Epithelial cell of umbilical artery (primary cell): ENCODE results near the gene TRAF4. TPM values are rescaled to one million over a fixed set of nuclear protein-coding genes. Genes with fewer than 3 reads are reported as not detected.

ENCODE experiments used
- total RNA-seq: library from RNA; depleted of rRNA; stranded (reverse); fragments of >200 nt; gene quantifications from 2 replicates; pipeline ENCODE4 v1.2.3, GENCODE V29; 2014

Gene TRAF4, protein sequence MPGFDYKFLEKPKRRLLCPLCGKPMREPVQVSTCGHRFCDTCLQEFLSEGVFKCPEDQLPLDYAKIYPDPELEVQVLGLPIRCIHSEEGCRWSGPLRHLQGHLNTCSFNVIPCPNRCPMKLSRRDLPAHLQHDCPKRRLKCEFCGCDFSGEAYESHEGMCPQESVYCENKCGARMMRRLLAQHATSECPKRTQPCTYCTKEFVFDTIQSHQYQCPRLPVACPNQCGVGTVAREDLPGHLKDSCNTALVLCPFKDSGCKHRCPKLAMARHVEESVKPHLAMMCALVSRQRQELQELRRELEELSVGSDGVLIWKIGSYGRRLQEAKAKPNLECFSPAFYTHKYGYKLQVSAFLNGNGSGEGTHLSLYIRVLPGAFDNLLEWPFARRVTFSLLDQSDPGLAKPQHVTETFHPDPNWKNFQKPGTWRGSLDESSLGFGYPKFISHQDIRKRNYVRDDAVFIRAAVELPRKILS
- total RNA-seq, result 33.7 and 46.4 TPM in 2 replicates

DNA sequence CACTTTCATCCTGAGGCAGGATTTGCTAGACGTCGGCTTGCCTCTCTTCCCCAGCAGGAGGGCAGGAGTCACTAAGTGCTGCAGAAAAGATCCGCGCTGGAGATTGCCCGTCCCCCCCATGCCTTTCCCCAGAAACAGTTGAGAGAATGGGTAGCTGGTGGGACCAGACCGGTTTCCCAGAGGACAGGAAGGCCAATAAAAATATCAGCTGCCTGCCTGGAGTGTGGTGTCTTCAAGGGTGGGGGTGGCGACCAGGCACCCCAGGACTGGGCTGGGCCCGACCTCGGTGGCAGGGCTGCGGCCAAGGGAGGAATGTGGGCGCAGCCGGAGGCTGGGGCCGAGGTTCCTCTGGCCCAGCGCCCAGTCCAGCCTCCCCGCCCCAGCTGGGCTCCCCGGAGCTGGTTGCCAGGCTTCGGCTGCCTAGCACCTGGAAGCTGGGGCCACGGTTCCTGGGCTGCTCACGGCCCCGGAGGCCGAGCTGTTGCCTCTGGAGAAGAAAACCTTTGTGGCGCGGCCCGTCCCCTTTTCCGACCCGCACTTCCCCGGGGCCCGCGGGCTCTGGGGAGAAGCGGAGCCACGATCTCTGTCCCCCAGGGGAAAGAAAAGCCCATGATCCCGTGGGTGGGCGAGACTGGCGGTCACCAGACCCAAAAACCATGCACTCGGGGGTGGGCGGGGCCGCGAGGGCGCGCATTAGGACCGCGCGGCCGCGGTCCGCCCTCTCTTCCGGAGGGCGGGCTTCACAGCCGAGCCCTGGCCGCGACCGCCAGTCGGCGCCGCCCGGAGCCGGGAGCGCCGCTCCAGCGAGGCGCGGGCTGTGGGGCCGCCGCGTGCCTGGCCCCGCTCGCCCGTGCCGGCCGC lies at the start of gene TRAF4:
TRAF4 (plus strand) TSS at position 769 of the 861 bp plus-strand sequence. CDS start 102 bp downstream, outside the sequence.

DNA sequence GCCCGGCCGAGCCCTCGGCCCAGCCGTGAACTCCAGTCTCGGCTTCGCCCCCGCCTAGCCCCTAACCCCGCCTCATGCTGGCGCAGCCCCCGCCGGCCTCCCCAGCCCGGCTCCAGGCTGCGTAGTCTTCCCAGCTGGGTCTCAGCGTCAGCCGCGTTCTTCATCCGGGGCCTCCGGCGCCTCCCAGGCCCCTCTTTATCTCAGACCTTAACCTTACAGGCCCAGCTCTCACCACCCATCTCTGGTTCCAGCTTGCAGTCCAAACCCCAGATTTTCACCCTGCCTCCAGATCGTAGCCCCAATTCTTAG lies 32.1 kb upstream of the TRAF4 start, which contains the start of gene PROCA1:
PROCA1 (minus strand) TSS at position 166 of the 309 bp plus-strand sequence. CDS start 228 bp downstream, outside the sequence.

DNA sequence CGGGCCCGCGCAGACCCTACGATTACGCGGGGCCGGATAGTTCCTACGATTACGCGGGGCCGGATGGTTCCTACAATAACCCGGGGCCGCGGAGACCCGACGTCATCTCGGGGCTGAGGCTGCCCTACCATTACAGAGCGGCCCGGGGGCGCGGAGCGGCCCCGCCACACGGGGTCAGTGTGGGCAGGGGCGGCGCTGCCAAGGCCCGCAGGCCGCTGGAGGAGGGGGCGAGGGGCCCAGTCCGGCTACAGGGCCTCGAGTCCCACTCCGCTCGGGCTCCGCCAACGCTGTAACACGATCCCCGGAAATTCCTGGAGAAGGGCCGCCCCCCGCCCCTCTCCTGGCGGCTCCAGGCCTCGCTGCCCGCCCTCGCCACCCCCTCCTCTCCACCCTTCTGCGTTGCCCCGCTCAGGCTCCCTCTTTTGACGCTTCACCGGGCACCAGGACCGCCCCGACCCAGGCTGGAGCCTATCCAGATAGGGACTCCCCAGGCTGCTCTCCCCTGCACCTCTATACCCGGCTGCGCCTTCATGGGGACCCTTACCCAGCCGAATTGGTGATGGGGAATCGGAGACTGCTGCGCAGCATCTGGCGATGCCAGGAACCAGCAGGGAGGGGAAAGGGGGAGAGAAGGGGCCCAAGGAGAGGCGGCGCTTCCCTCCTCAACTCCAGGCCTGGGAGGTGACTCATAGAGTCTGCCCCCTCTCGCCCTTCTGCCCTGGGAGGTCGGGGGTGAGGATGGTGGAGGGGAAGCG lies 26.1 kb upstream of the TRAF4 start, which contains the start of gene RAB34:
RAB34 (minus strand) TSS at position 291 of the 755 bp plus-strand sequence. CDS start 602 bp downstream, outside the sequence.

DNA sequence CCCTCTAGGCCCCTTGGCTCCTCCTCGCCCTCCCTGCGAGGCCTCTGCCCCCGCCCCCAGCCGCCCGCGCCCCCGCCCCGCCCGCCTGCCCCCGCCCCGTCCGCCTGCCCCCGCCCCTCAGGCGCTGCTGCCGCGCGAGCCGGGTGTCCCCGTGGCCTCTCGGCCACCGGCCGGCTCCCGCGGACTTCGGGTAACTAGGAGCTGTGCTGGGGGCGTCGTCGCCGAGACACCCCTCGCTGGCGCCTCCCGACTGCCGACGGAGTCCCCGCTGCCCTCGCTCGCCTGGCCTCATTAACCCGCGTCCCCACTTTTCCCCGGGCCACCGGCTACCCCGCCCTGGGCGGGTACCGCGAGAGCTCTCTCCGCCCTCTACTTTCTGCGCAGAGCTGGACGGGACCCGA lies 17.6 kb upstream of the TRAF4 start, which contains the start of gene TLCD1:
TLCD1 (minus strand) TSS at position 8 of the 401 bp plus-strand sequence. CDS start 136 bp downstream, outside the sequence.

DNA sequence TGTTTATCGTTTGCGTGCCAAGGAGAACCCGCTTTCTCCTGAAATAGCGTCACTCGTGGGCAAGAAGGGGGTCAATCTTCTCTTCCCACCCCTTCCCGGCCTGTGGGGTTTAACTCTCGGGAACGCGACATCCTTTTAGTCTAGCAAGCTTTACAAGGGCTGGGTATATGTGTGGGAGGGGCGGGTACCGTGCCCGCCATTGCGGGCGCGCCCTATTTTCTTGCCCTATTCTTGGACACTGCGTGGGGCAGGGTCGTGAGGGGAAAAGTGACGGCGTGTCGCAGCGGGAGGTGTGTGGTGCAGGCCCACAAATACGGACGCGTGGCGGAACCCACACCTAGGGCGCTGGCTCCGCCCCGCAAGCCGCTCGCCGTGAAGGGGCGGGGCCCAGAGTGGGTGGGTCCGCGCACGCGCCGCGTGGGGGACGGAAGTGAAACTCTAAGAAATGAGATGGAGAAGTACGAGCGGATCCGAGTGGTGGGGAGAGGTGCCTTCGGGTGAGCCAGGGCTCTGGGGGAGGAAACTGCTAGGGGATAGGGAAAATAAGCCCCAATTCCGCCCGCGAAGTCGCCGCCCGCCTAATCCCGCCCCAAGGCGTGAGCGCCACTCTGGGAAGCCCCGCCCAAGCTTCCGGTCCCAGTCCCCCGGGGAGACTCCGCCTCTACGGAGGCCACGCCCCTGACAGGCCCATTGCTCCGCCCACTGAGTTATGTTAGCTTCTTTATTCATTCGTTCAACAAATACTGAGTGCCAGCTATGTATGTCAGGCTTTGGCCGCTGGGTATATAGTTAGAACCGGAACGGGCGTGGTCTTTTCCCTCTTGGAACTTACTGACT lies 15.2 kb upstream of the TRAF4 start, which contains the start of gene NEK8:
NEK8 (plus strand) TSS at position 425 of the 837 bp plus-strand sequence; CDS start at position 451, 26 bp downstream.

Other genes starting within 250 kb of the TRAF4 start
- not detected in 2 replicates for gene FOXN1, start 237.7 kb upstream of the TRAF4 start, total RNA-seq
- gene UNC119, start 191.4 kb upstream of the TRAF4 start, total RNA-seq, result 16.2 and 28.6 TPM in 2 replicates
- 55.9 and 69.9 TPM in 2 replicates for gene PIGS, start 172.5 kb upstream of the TRAF4 start, total RNA-seq
- 19.8 and 41.9 TPM in 2 replicates for gene ALDOC, start 167.1 kb upstream of the TRAF4 start, total RNA-seq
- 29.2 and 37.8 TPM in 2 replicates for gene SPAG5, start 145.0 kb upstream of the TRAF4 start, total RNA-seq
- gene RSKR, start 129.8 kb upstream of the TRAF4 start, total RNA-seq, result 2.6 and 4.9 TPM in 2 replicates
- gene BLTP2, start 98.9 kb upstream of the TRAF4 start, total RNA-seq, result 156 and 164 TPM in 2 replicates
- gene SDF2, start 82.1 kb upstream of the TRAF4 start, total RNA-seq, result 72.0 and 76.0 TPM in 2 replicates
- 26.3 and 31.3 TPM in 2 replicates for gene SUPT6H, start 81.8 kb upstream of the TRAF4 start, total RNA-seq
- 0.65 and 1.5 TPM in 2 replicates for gene PROCA1, start 32.1 kb upstream of the TRAF4 start, total RNA-seq
- gene RAB34, start 26.1 kb upstream of the TRAF4 start, total RNA-seq, result 137 and 157 TPM in 2 replicates
- gene RPL23A, start 24.0 kb upstream of the TRAF4 start, total RNA-seq, result 376 and 820 TPM in 2 replicates
- 1.6 and 1.7 TPM in 2 replicates for gene TLCD1, start 17.8 kb upstream of the TRAF4 start, total RNA-seq
- 1.6 and 2.0 TPM in 2 replicates for gene NEK8, start 15.2 kb upstream of the TRAF4 start, total RNA-seq
- 2.7 and 4.2 TPM in 2 replicates for gene FAM222B, start 98.8 kb downstream of the TRAF4 start, total RNA-seq
- 37.4 and 48.2 TPM in 2 replicates for gene ERAL1, start 111.0 kb downstream of the TRAF4 start, total RNA-seq
- 62.7 and 82.4 TPM in 2 replicates for gene FLOT2, start 153.7 kb downstream of the TRAF4 start, total RNA-seq
- gene DHRS13, start 159.1 kb downstream of the TRAF4 start, total RNA-seq, result 6.5 and 14.0 TPM in 2 replicates
- gene PHF12, start 207.5 kb downstream of the TRAF4 start, total RNA-seq, result 7.1 and 9.0 TPM in 2 replicates